ENCODE measurements around the gene CRYGB. TPM values are rescaled to one million over a fixed set of nuclear protein-coding genes. Genes with fewer than 3 reads are reported as not detected.

Gene CRYGB
- total RNA-seq, 1 donor from 2014 or later: not detected

DNA sequence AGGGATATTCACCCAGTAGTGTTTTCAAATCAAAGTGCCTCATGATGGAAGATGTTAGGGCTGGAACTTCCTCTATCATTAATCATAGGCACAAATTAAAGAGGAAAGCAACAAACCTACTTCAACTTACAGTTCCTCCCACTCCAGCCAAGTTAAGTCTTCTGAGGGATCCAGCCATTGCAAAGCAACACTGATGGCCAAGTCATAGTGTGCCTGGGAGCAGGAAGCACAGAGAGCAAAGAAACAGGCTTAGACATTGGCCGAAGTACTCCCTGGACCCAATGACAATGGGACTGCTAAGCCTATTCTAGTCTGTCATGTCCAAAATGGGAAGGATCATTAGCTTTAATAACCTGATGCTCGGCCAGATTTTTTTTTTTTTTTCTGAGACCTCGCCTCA is 36.9 kb upstream of the CRYGB start:
- DNase-seq: no peak
- H3K27ac Mint-ChIP-seq (ENCODE audit: unreplicated experiment): no peak overlapping the region
- H3K4me1 Mint-ChIP-seq (ENCODE audit: low read depth, unreplicated experiment): no peaks in the 10 kb centered on the region

GRCh38 chr2:208179028-208179609 is 33.2 kb upstream of the CRYGB start:
- Mint-ChIP-seq H3K27ac (ENCODE audit: unreplicated experiment) (no peak overlapping the region), H3K36me3 (ENCODE audit: unreplicated experiment) (no peaks in the 10 kb centered on the region), H3K27me3 (ENCODE audit: unreplicated experiment) (no peaks in the 10 kb centered on the region), H3K9me3 (ENCODE audit: unreplicated experiment) (peaks cover 1% of the 10 kb centered on the region), H3K4me1 (ENCODE audit: low read depth, unreplicated experiment) (peaks cover 1% of the 10 kb centered on the region), H3K4me3 (ENCODE audit: unreplicated experiment) (no peak overlapping the region)
- no peak for TF ChIP-seq CTCF (IDR thresholded peaks at IDR 0.05; ENCODE audit: partially characterized antibody, unreplicated experiment)
- no peak for DNase-seq

More for the DNA sequence above, 36.9 kb upstream of the CRYGB start:
- Mint-ChIP-seq H3K4me3 (ENCODE audit: unreplicated experiment) (no peak overlapping the region), H3K27me3 (ENCODE audit: unreplicated experiment) (no peaks in the 10 kb centered on the region), H3K9me3 (ENCODE audit: unreplicated experiment) (no peaks in the 10 kb centered on the region), H3K36me3 (ENCODE audit: unreplicated experiment) (no peaks in the 10 kb centered on the region)
- no peak for TF ChIP-seq CTCF (IDR thresholded peaks at IDR 0.05; ENCODE audit: partially characterized antibody, unreplicated experiment)

DNA sequence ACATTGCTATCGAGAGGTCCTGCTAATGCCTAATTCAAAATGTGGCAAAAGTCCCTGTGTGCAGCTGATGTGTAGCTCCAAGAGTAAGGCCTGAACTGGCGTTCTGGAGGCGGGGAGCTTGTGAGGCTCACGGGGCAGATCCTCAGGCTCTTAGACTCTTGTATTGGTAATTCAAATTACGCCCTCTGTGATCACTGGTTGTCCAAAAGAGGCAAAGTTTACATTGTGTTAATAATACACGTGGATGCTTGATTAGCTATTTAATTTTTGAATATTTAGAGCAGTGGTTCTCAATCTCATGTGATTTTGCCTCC is 29.8 kb upstream of the CRYGB start:
- Mint-ChIP-seq H3K27me3 (ENCODE audit: unreplicated experiment) (peaks cover 3% of the 10 kb centered on the region), H3K4me3 (ENCODE audit: unreplicated experiment) (no peak overlapping the region), H3K27ac (ENCODE audit: unreplicated experiment) (no peak overlapping the region), H3K9me3 (ENCODE audit: unreplicated experiment) (peaks cover 5% of the 10 kb centered on the region), H3K4me1 (ENCODE audit: low read depth, unreplicated experiment) (peaks cover 1% of the 10 kb centered on the region), H3K36me3 (ENCODE audit: unreplicated experiment) (no peaks in the 10 kb centered on the region)
- no peak for DNase-seq
- TF ChIP-seq CTCF (IDR thresholded peaks at IDR 0.05; ENCODE audit: partially characterized antibody, unreplicated experiment): no peak

- Mint-ChIP-seq H3K27ac (ENCODE audit: unreplicated experiment) (no peak overlapping the region), H3K4me3 (ENCODE audit: unreplicated experiment) (no peak overlapping the region), H3K4me1 (ENCODE audit: low read depth, unreplicated experiment) (peaks cover 1% of the 10 kb centered on the region), H3K9me3 (ENCODE audit: unreplicated experiment) (peaks cover 5% of the 10 kb centered on the region), H3K36me3 (ENCODE audit: unreplicated experiment) (no peaks in the 10 kb centered on the region), H3K27me3 (ENCODE audit: unreplicated experiment) (peaks cover 3% of the 10 kb centered on the region)
- peak; percentile 75 for DNase-seq
- peak; percentile 84 for TF ChIP-seq CTCF (IDR thresholded peaks at IDR 0.05; ENCODE audit: partially characterized antibody, unreplicated experiment)
Measured at GRCh38 chr2:208175069-208175839, 29.3 kb upstream of the CRYGB start.

DNA sequence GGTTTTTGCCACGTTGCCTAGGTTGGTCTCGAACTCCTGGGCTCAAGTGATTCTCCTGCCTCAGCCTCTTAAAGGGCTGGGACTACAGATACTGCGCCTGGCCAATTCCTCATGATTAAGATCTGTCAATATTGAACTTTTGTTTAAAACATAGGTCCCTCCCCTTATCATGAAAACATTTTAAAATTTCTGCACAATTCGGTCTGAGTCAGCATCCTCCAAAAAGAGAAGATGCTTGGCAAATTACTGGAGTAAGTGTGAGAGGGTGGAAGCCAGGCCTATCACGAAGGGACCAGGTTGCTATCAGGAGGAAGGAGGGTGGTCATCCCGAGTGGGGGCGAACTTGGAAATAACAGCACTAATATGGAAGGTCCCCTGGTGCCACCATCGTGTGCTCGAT is 28.2 kb upstream of the CRYGB start:
- H3K36me3 Mint-ChIP-seq (ENCODE audit: unreplicated experiment): no peaks in the 10 kb centered on the region
- TF ChIP-seq CTCF (IDR thresholded peaks at IDR 0.05; ENCODE audit: partially characterized antibody, unreplicated experiment): no peak
- no peak for DNase-seq
- no peak overlapping the region for H3K4me3 Mint-ChIP-seq (ENCODE audit: unreplicated experiment)
- H3K4me1 Mint-ChIP-seq (ENCODE audit: low read depth, unreplicated experiment): peaks cover 1% of the 10 kb centered on the region
- peaks cover 5% of the 10 kb centered on the region for H3K9me3 Mint-ChIP-seq (ENCODE audit: unreplicated experiment)
- H3K27ac Mint-ChIP-seq (ENCODE audit: unreplicated experiment): no peak overlapping the region
- H3K27me3 Mint-ChIP-seq (ENCODE audit: unreplicated experiment): peaks cover 3% of the 10 kb centered on the region

Measured in glutamatergic neuron (in vitro differentiated cells).